ENCODE measurements around the gene TBC1D16. TPM values are rescaled to one million over a fixed set of nuclear protein-coding genes. Genes with fewer than 3 reads are reported as not detected.

TBC1D16 gene
- total and polyA plus RNA-seq, 2 donors (not counting 1 experiment from before 2014, with no cell fraction given): 8.3 to 30.4 TPM

GRCh38 chr17:79936641-79937381 is 98.9 kb downstream of the TBC1D16 start:
- H2AFZ ChIP-seq (ENCODE audit: low read length): no peak overlapping the region
- no peak for DNase-seq (ENCODE audit: low read depth in 2 of 2)
- no peak overlapping the region for H3K27ac ChIP-seq (ENCODE audit: insufficient read depth, low read length)
- H3K36me3 ChIP-seq (ENCODE audit: control insufficient read depth, insufficient read depth, low read length): no peaks in the 10 kb centered on the region
- no peak overlapping the region for H3K4me3 ChIP-seq (replicated peaks in 1 of 4; ENCODE audit: control extremely low read depth in 1 of 4, insufficient read depth in 1 of 4, low read depth in 3 of 4, low read length in 4 of 4)
- H3K79me2 ChIP-seq (ENCODE audit: control insufficient read depth, insufficient read depth, low read length): no peaks in the 10 kb centered on the region
- H3K9ac ChIP-seq (ENCODE audit: insufficient read depth, low read length): no peak overlapping the region
- H3K27me3 ChIP-seq (ENCODE audit: control insufficient read depth, insufficient read depth, low read length): peaks cover 7% of the 10 kb centered on the region
- TF ChIP-seq EZH2 (IDR thresholded peaks at IDR 0.05; ENCODE audit: low read length, missing control alignments) (no peak), CTCF (conservative IDR thresholded peaks at IDR 0.05 in 1 of 2, IDR thresholded peaks at IDR 0.05 in 1 of 2; ENCODE audit: low read depth in 1 of 2, low read length in 2 of 2) (no peak)
- H4K20me1 ChIP-seq (ENCODE audit: control insufficient read depth, extremely low read depth, insufficient read depth, low read length): peaks cover 2% of the 10 kb centered on the region
- no peaks in the 10 kb centered on the region for H3K9me3 ChIP-seq (ENCODE audit: control insufficient read depth, insufficient read depth, low read depth, low read length)
- H3K4me1 ChIP-seq (ENCODE audit: control insufficient read depth, extremely low read depth, insufficient read depth, low read length): no peaks in the 10 kb centered on the region
- no peak overlapping the region for H3K4me2 ChIP-seq (ENCODE audit: extremely low read depth, insufficient read depth, low read length)

- Histone ChIP-seq H3K27ac (ENCODE audit: insufficient read depth, low read length) (no peak overlapping the region), H2AFZ (ENCODE audit: low read length) (no peak overlapping the region), H3K4me3 (replicated peaks in 1 of 4; ENCODE audit: control extremely low read depth in 1 of 4, insufficient read depth in 1 of 4, low read depth in 3 of 4, low read length in 4 of 4) (no peak overlapping the region), H3K27me3 (ENCODE audit: control insufficient read depth, insufficient read depth, low read length) (peaks cover 13% of the 10 kb centered on the region), H3K79me2 (ENCODE audit: control insufficient read depth, insufficient read depth, low read length) (no peaks in the 10 kb centered on the region), H3K36me3 (ENCODE audit: control insufficient read depth, insufficient read depth, low read length) (no peaks in the 10 kb centered on the region), H3K4me1 (ENCODE audit: control insufficient read depth, extremely low read depth, insufficient read depth, low read length) (no peaks in the 10 kb centered on the region), H4K20me1 (ENCODE audit: control insufficient read depth, extremely low read depth, insufficient read depth, low read length) (peaks cover 2% of the 10 kb centered on the region), H3K9ac (ENCODE audit: insufficient read depth, low read length) (no peak overlapping the region), H3K4me2 (ENCODE audit: extremely low read depth, insufficient read depth, low read length) (no peak overlapping the region), H3K9me3 (ENCODE audit: control insufficient read depth, insufficient read depth, low read depth, low read length) (no peaks in the 10 kb centered on the region)
- TF ChIP-seq CTCF (conservative IDR thresholded peaks at IDR 0.05 in 1 of 2, IDR thresholded peaks at IDR 0.05 in 1 of 2; ENCODE audit: low read depth in 1 of 2, low read length in 2 of 2) (no peak), EZH2 (IDR thresholded peaks at IDR 0.05; ENCODE audit: low read length, missing control alignments) (no peak)
- DNase-seq (ENCODE audit: low read depth in 2 of 2): no peak
Measured at GRCh38 chr17:79936050-79936449, 99.6 kb downstream of the TBC1D16 start.

- TF ChIP-seq CTCF (conservative IDR thresholded peaks at IDR 0.05 in 1 of 2, IDR thresholded peaks at IDR 0.05 in 1 of 2; ENCODE audit: low read depth in 1 of 2, low read length in 2 of 2): no peak
- no peak for TF ChIP-seq EZH2 (IDR thresholded peaks at IDR 0.05; ENCODE audit: low read length, missing control alignments)
- H4K20me1 ChIP-seq (ENCODE audit: control insufficient read depth, extremely low read depth, insufficient read depth, low read length): peaks cover 2% of the 10 kb centered on the region
- no peaks in the 10 kb centered on the region for H3K4me1 ChIP-seq (ENCODE audit: control insufficient read depth, extremely low read depth, insufficient read depth, low read length)
- H3K79me2 ChIP-seq (ENCODE audit: control insufficient read depth, insufficient read depth, low read length): no peaks in the 10 kb centered on the region
- H3K9me3 ChIP-seq (ENCODE audit: control insufficient read depth, insufficient read depth, low read depth, low read length): no peaks in the 10 kb centered on the region
- no peak overlapping the region for H3K27ac ChIP-seq (ENCODE audit: insufficient read depth, low read length)
- H3K27me3 ChIP-seq (ENCODE audit: control insufficient read depth, insufficient read depth, low read length): peaks cover 20% of the 10 kb centered on the region
- H2AFZ ChIP-seq (ENCODE audit: low read length): no peak overlapping the region
- no peak overlapping the region for H3K4me2 ChIP-seq (ENCODE audit: extremely low read depth, insufficient read depth, low read length)
- no peak for DNase-seq (ENCODE audit: low read depth in 2 of 2)
- no peak overlapping the region for H3K9ac ChIP-seq (ENCODE audit: insufficient read depth, low read length)
- H3K36me3 ChIP-seq (ENCODE audit: control insufficient read depth, insufficient read depth, low read length): no peaks in the 10 kb centered on the region
- no peak overlapping the region for H3K4me3 ChIP-seq (replicated peaks in 1 of 4; ENCODE audit: control extremely low read depth in 1 of 4, insufficient read depth in 1 of 4, low read depth in 3 of 4, low read length in 4 of 4)
Measured at GRCh38 chr17:79935197-79935885, 100.3 kb downstream of the TBC1D16 start.
